HPDE6-E6E7 (cell line): ENCODE measurements around the gene DBNDD1.
"Not testable (repeated sequence)": the region's sequence is repeated elsewhere in the genome, so short reads cannot be mapped to it uniquely, and the experiment has no call there.

Experiments used
- DNase-seq: peaks from one replicate; pipeline ENCODE4 v3.0.0; 2011; ENCODE audit warnings: missing footprints; ENCODE audit errors: extremely low spot score

The DBNDD1 gene

GRCh38 chr16:90011908-90012501, 7.3 kb downstream of the DBNDD1 start:
- DNase-seq = no peak

- no peak for DNase-seq
Measured at GRCh38 chr16:90011508-90011819, 7.8 kb downstream of the DBNDD1 start.

DNA sequence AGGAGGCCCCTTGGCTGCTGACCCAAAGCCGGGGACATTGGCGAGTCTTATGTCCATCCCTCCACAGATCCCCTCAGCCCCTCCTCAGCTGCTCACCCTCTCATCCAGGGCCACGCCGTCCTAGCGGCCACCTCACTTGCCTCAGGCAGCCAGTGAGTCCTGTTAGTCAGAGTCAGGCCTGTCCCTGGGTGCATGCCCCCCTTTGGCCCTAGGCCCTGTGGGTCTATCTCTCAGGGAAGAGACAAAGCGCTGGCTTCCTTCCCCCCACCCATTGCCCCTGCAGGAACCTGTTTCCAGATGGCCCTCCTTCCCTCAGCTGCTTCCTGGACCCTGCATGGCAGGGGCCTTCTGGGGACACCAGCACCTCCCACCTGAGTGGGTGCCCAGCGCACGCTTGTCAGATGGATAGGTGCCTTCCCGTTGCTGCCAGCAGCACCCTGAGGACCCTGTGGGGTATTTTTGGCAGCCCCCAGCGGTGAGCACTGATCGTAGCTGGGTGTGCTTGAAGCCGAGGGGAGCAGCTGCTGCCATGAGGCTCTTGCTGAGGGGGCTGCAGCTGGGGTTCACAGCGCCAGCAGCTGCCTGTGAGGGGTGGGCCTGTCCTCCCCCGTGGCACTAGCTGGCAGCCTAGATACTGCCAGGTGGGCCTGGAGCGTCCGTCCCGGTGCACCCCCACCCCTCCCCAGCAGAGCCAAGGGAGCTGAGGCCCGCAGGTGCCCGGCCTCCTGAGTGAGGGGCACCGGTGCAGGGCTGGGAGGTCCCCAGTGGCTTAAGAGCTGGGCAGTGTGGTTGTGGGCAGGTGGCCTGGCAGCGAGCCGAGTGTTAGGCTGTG, 8.4 kb downstream of the DBNDD1 start:
- DNase-seq = no peak

DNA sequence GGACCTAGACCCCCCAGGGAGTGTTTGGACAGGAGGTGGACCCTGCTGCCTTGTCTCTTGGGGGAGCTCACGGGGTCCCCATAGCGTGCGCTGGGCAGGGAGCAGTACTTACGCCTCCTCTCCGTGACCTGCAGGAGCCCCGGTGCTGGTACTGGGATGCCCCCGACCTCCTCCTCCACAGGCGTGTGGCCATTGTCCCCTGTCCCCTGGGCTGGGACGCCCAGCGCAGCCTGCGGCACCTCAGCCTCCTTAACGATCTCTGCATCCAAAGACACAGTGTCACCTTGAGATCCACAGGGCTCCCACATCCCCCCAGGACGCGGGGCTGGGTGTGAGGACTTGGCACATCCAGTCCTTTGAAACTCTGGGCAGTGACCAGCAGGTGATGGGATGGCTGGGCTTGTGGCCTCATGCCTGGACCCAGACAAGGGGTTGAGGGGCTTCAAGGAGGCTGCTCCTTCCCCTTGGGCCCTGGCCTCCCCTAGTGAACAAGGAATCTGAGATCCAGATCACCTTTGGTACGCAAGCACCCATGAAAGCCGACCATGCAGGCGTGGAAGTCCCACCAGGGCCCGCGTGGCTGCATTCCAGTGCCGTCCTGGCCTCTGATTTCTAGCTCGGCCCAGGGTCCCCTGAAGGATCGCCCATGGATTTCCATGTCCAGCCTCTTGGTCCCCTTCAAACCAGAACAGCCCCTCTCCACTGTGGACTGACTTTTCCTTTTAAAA, 9.9 kb downstream of the DBNDD1 start:
- no peak for DNase-seq

- DNase-seq = no peak
Measured at GRCh38 chr16:90008708-90009145, 10.5 kb downstream of the DBNDD1 start.

DNA sequence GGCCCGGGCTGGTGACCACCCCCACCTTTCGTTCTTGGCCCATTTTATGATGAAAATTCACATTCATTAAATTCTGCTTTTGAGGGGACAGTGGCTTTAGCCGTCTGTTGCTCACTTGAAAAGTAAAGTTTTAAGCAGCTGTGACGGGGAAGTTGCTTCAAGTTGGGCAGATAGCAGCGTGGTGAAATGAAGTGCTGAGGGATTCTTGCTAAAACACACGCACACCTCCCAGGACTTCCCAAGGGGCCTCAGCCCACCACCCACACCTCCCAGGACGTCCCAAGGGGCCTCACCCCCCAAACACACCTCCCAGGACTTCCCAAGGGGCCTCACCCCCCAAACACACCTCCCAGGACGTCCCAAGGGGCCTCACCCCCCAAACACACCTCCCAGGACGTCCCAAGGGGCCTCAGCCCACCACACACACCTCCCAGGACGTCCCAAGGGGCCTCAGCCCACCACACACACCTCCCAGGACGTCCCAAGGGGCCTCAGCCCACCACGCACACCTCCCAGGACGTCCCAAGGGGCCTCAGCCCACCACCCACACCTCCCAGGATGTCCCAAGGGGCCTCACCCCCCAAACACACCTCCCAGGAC, 11.5 kb downstream of the DBNDD1 start:
- not testable (repeated sequence) for DNase-seq

GRCh38 chr16:90007015-90007414, 12.2 kb downstream of the DBNDD1 start:
- no peak for DNase-seq

- DNase-seq = no peak
Measured at GRCh38 chr16:90005956-90006663, 13.1 kb downstream of the DBNDD1 start.

- DNase-seq = no peak
Measured at GRCh38 chr16:90004577-90004976, 14.7 kb downstream of the DBNDD1 start.

DNA sequence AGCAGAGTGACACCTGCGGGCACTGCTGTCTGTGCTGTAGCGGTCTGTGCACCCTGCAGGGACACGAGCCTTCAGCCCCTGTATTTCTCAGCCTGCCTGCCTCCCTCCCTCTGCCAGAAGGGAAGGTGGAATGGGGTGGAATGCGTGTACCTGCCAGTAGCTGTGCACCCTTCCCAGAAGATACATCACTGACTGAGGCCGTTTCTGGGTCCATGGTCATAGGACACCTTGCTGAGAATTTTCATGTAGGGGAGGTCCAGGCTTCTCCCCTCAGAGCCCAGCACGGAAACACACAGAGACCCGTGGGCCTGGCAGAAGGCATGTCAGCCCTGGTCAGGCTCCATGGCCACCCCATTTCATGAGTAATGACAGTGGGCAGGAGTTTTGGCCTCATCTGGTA, 16.5 kb downstream of the DBNDD1 start:
- no peak for DNase-seq

GRCh38 chr16:90001761-90002503, 17.3 kb downstream of the DBNDD1 start:
- DNase-seq = no peak

- no peak for DNase-seq
Measured at GRCh38 chr16:90000733-90001427, 18.4 kb downstream of the DBNDD1 start.

GRCh38 chr16:89999831-90000574, 19.3 kb downstream of the DBNDD1 start:
- no peak for DNase-seq

DNA sequence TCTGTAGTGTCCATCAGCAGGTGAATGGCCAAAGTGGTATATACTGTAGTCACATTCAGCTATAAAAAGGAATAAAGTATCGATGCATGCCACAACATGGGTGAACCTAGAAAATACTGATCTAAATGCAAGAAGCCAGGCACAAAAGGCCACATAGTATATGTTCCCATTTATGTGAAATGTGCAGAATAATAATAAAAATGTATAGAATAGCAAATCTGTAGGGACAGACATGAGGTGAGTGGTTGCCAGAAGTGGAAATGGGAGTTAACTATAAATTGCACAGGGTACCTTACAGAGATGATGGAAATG, 23.1 kb downstream of the DBNDD1 start:
- no peak for DNase-seq

DNA sequence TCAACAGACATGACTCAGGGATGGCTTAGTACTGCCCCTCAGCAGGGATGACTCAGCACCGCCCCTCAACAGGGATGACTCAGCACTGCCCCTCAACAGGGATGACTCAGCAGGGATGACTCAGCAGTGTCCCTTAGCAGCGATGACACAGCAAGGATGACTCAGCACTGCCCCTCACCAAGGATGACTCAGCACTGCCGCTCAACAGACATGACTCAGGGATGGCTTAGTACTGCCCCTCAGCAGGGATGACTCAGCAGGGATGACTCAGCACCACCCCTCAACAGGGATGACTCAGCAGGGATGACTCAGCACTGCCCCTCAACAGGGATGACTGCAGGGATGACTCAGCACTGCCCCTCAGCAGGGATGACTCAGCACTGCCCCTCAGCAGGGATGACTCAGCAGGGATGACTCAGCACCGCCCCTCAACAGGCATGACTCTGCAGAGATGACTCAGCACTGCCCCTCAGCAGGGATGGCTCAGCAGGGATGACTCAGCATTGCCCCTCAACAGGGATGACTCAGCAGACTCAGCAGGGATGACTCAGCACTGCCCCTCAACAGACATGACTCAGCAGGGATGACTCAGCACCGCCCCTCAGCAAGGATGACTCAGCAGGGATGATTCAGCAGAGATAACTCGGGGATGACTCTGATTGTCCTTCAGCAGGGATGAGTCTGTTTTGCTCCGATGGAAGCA, 23.6 kb downstream of the DBNDD1 start:
- not testable (repeated sequence) for DNase-seq

GRCh38 chr16:89994721-89995474, 24.4 kb downstream of the DBNDD1 start:
- DNase-seq = not testable (repeated sequence)

DNA sequence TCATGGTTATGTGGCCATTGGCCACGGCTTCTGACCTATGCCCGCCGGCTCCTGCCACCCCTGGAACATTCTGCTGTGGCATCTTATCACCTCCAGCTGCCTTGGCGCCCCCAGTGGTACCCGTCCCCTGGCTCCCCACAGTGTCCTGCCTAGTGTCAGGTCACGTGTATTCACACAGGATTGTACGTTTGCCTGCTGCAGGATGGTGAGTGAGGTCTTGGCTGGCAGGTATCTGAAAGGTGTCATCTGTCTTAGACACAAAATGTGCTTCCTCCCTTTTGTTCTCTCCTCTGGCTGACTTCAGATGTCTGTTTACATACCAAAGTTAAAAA, 24.9 kb downstream of the DBNDD1 start:
- no peak for DNase-seq

- no peak for DNase-seq
Measured at GRCh38 chr16:89993971-89994370, 25.3 kb downstream of the DBNDD1 start.

DNA sequence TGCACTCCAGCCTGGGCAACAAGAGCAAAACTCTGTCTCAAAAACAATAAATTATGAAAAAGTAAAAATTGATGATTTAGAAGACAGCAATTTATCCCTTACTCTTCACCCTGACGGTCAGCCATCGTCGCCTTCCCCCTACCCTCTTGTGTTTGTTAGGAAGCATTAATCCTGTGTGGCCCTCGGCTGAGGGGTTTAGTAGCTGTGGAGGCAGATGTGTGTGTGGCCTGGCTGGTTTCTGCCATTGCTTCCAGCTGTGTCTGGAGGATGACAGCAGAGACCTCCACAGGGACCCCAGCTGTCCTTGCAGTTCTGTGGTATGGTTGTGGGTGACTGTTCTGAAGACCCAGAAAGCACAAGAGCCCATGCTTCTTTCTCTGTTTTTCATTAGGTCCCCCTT, 25.9 kb downstream of the DBNDD1 start:
- DNase-seq = no peak
